HUES48 (cell line): ENCODE measurements around the gene RALGDS.
"Not testable (repeated sequence)": the region's sequence is repeated elsewhere in the genome, so short reads cannot be mapped to it uniquely, and the experiment has no call there.

Source experiments
- H3K27ac ChIP-seq: one replicate; pipeline ENCODE4 v1.7.0; 2013; ENCODE audit warnings: low read depth, low read length, inconsistent platforms
- H3K27me3 ChIP-seq: 2 replicates; pipeline ENCODE4 v1.6.1; 2013; ENCODE audit warnings: mild to moderate bottlenecking, low read length; ENCODE audit not compliant: control insufficient read depth, insufficient read depth
- H3K36me3 ChIP-seq: 2 replicates; pipeline ENCODE4 v1.6.1; 2013; ENCODE audit warnings: low read length; ENCODE audit not compliant: control insufficient read depth, insufficient read depth
- H3K4me1 ChIP-seq: 2 replicates; pipeline ENCODE4 v1.6.1; 2013; ENCODE audit warnings: mild to moderate bottlenecking, low read length; ENCODE audit not compliant: control insufficient read depth, insufficient read depth
- H3K4me3 ChIP-seq: 2 replicates; pipeline ENCODE4 v1.5.1; 2013; ENCODE audit warnings: mild to moderate bottlenecking, low read depth, low read length
- H3K9ac ChIP-seq: 2 replicates; pipeline ENCODE4 v1.6.1; 2013; ENCODE audit warnings: mild to moderate bottlenecking, low read depth, low read length, moderate library complexity
- H3K9me3 ChIP-seq: 2 replicates; pipeline ENCODE4 v1.6.1; 2013; ENCODE audit warnings: low read length; ENCODE audit not compliant: control insufficient read depth, insufficient read depth

The RALGDS gene

GRCh38 chr9:133121198-133121914, at the start of gene RALGDS:
TSS of gene RALGDS (minus strand) at chr9:133121240. CDS start at chr9:133121154, 86 bp downstream.
- Histone ChIP-seq H3K9me3 (no peaks in the 10 kb centered on the region), H3K27ac (peak within 1 kb of the TSS; percentile 45), H3K27me3 (peaks cover 42% of the 10 kb centered on the region), H3K36me3 (no peaks in the 10 kb centered on the region), H3K9ac (peak within 1 kb of the TSS; percentile 57; the same call in 1 of the 2 replicates), H3K4me1 (peaks cover 12% of the 10 kb centered on the region; the same call in 1 of the 2 replicates), H3K4me3 (peak within 1 kb of the TSS; percentile 64)

DNA sequence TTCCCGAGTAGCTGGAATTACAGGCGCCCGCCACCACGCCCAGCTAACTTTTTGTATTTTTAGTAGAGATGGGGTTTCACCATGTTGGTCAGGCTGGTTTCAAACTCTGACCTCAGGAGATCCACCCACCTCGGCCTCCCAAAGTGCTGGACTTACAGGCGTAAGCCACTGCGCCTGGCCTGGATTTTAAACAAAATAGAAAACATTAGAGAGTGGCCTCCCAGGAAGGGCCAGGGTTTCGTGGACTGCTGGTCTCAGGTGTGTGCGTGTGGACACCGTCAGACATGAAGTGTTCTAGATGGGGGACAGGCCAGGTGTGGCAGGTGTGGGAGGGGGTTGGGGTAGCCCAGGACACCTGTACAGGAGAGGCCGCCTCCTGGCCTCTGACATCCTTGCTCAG, 49.7 kb upstream of the RALGDS start:
- Histone ChIP-seq H3K9ac (no peak overlapping the region), H3K27ac (no peak overlapping the region)

GRCh38 chr9:133169687-133170086, 48.6 kb upstream of the RALGDS start:
- not testable (repeated sequence) for H3K36me3 ChIP-seq, H3K27me3 ChIP-seq, H3K4me1 ChIP-seq, H3K27ac ChIP-seq, H3K4me3 ChIP-seq, H3K9ac ChIP-seq, H3K9me3 ChIP-seq

More for the DNA sequence above, 49.7 kb upstream of the RALGDS start:
- no peaks in the 10 kb centered on the region for H3K4me1 ChIP-seq
- no peaks in the 10 kb centered on the region for H3K9me3 ChIP-seq
- H3K36me3 ChIP-seq, result no peaks in the 10 kb centered on the region
- H3K4me3 ChIP-seq, result no peak overlapping the region
- no peaks in the 10 kb centered on the region; the same call in 1 of the 2 replicates for H3K27me3 ChIP-seq

DNA sequence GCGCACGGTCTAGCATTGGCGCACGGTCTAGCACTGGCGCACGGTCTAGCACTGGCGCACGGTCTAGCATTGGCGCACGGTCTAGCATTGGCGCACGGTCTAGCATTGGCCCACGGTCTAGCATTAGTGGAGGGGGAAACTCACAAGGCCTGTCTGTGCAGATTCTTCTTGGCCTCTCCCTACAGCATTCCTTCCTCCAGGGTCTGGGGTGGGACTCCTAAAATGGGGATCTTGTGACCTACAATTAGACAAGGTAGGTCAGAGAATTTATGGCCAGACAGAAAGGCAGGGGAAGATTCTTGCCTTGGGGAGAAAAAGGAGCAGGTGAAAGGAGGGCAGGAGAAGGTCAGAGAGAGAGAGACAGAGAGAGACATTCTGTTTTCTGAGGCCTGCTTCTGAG, 48.1 kb upstream of the RALGDS start:
- Histone ChIP-seq H3K9ac (no peak overlapping the region), H3K36me3 (no peaks in the 10 kb centered on the region), H3K27ac (peak overlapping the region; percentile 66), H3K27me3 (peaks cover 8% of the 10 kb centered on the region), H3K4me3 (no peak overlapping the region), H3K9me3 (no peaks in the 10 kb centered on the region), H3K4me1 (no peaks in the 10 kb centered on the region)

DNA sequence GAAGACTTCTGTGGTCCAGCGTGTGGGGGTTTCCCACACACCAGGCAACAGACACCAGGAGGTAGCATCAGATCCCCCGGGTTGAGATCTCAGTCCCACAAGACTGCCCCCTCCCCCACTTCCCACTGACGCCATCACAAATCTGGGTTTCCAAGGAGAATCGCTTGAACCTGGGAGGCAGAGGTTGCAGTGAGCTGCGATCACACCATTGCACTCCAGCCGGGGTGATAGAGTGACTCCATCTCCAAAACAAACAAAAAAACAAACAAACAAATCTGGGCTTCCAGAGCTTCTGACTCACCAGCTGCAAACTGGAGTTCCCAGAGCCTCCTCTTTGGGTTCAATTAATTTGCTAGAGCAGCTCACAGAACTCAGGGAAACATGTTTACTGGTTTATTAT, 47.4 kb upstream of the RALGDS start:
- no peak overlapping the region for H3K4me3 ChIP-seq
- H3K27ac ChIP-seq, result peak overlapping the region; percentile 66
- no peaks in the 10 kb centered on the region for H3K4me1 ChIP-seq
- H3K36me3 ChIP-seq, result no peaks in the 10 kb centered on the region
- peaks cover 13% of the 10 kb centered on the region for H3K27me3 ChIP-seq
- no peaks in the 10 kb centered on the region for H3K9me3 ChIP-seq
- H3K9ac ChIP-seq, result no peak overlapping the region

DNA sequence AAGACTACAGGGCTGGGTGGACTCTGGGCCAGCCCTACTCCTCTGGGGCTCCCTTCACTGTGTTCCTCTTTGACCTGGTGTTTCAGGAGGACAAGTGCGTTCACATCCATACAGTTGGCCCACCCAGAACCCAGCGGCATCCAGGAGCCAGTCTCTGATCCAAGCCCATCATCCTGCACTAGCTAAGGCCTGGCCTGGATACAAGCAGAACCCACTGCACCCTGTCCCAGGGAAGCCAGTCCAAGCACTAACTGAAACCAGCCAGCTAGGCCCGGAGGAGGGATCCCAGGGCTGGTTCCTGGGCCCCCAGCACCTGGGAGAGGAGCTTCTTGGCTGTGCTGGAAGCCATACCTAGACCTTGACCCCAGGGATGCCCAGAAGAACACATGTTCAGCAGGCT, 46.7 kb upstream of the RALGDS start:
- H3K36me3 ChIP-seq, result no peaks in the 10 kb centered on the region
- no peak overlapping the region for H3K9ac ChIP-seq
- H3K4me3 ChIP-seq, result no peak overlapping the region
- H3K27me3 ChIP-seq, result peaks cover 19% of the 10 kb centered on the region
- H3K27ac ChIP-seq, result peak overlapping the region; percentile 42
- no peaks in the 10 kb centered on the region for H3K9me3 ChIP-seq
- H3K4me1 ChIP-seq, result no peaks in the 10 kb centered on the region; the same call in 1 of the 2 replicates

DNA sequence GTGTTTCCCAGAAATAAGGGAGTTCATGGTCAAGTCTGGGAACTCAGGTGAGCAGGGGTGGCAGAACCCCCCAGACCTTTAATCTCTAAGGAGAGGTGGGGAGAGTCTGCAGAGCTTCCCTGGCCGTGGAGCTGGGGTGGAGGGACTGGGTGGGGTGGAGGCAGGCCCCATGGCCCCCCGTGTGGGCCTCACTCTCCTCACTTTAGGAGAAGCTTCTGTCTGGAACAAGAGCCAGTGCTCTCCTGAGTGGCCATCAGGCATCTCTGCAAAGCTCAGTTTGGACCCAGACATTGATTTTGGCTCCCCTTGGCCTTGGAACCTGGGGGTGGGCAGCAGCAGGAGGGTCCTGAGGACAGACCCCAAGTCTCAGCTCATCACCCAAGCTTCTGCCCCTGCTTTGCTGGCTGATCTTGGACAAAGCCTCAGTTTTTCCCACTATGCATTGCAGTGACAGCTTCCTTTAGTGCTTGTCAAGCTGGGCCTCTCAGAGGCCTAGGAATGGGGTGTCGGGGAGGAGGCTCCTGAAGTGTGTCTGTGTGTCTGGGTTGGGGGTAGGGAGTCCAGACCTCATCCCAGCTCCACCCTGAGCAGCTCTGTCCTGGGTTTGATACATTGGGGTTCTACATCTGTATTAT, 46.2 kb upstream of the RALGDS start:
- H3K9me3 ChIP-seq, result no peaks in the 10 kb centered on the region
- H3K4me1 ChIP-seq, result no peaks in the 10 kb centered on the region; the same call in 1 of the 2 replicates
- no peak overlapping the region for H3K4me3 ChIP-seq
- no peak overlapping the region for H3K27ac ChIP-seq
- peaks cover 23% of the 10 kb centered on the region for H3K27me3 ChIP-seq
- no peak overlapping the region for H3K9ac ChIP-seq
- H3K36me3 ChIP-seq, result no peaks in the 10 kb centered on the region

DNA sequence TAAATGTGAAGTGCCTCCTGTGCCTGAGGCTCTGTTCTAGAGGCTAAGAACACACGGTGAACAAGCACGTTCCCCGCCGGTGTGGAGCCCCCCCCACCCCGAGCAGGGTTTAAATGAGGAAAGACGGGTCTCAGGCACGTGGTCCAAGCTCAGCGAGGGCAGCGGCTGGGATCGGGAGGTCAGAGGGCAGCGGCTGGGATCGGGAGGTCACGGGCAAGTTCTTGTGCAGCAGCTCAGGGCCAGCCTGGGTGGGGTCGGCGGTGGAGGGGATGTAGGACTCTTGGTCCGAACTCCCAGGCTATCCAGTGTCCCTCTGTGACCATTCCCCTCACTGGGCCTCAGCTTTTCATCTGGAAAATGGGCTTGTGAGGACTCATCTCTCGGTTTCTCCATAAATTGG, 45.4 kb upstream of the RALGDS start:
- Histone ChIP-seq H3K27me3 (peaks cover 23% of the 10 kb centered on the region), H3K9ac (no peak overlapping the region), H3K36me3 (no peaks in the 10 kb centered on the region), H3K4me1 (no peaks in the 10 kb centered on the region; the same call in 1 of the 2 replicates), H3K4me3 (no peak overlapping the region), H3K9me3 (no peaks in the 10 kb centered on the region), H3K27ac (no peak overlapping the region)

DNA sequence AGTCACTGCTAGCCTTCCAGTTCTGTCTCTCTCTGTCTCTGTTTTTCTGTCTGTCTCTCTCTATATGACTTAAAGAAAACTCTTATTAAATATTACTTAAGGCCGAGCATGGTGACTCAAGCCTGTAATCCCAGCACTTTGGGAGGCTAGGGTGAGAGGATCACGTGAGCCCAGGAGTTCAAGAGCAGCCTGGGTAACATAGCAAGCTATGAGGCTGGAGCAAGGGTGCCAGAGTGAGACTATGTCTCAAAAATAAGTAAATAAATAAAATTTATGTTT, 44.4 kb upstream of the RALGDS start:
- Histone ChIP-seq H3K4me1 (no peaks in the 10 kb centered on the region; the same call in 1 of the 2 replicates), H3K9ac (no peak overlapping the region), H3K27ac (no peak overlapping the region), H3K27me3 (peaks cover 23% of the 10 kb centered on the region), H3K36me3 (no peaks in the 10 kb centered on the region), H3K9me3 (no peaks in the 10 kb centered on the region), H3K4me3 (no peak overlapping the region)

GRCh38 chr9:133164191-133164590, 43.2 kb upstream of the RALGDS start:
- Histone ChIP-seq H3K36me3 (0 out of 2 replicates have a peak, but pooled peaks cover 1% of the 10 kb centered on the region), H3K4me1 (no peaks in the 10 kb centered on the region; the same call in 1 of the 2 replicates), H3K9me3 (no peaks in the 10 kb centered on the region), H3K4me3 (peak overlapping the region; percentile 72), H3K27me3 (peaks cover 23% of the 10 kb centered on the region), H3K27ac (no peak overlapping the region), H3K9ac (no peak overlapping the region)

- Histone ChIP-seq H3K4me3 (peak within 1 kb of the TSS; percentile 72), H3K27ac (no peak within 1 kb of the TSS), H3K9ac (no peak within 1 kb of the TSS)
These were observed 42.6 kb upstream of the RALGDS start, which contains the start of gene GBGT1 for GRCh38 chr9:133163504-133164172. TSS of gene GBGT1 (minus strand) at chr9:133163914. CDS start at chr9:133162412, 1,502 bp downstream.

More at GRCh38 chr9:133163504-133164172, 42.6 kb upstream of the RALGDS start, which contains the start of gene GBGT1:
- H3K9me3 ChIP-seq, result no peaks in the 10 kb centered on the region
- no peaks in the 10 kb centered on the region; the same call in 1 of the 2 replicates for H3K4me1 ChIP-seq
- H3K27me3 ChIP-seq, result peaks cover 23% of the 10 kb centered on the region
- 0 out of 2 replicates have a peak, but pooled peaks cover 2% of the 10 kb centered on the region for H3K36me3 ChIP-seq
